OCI-LY3 (cell line): Measurements from ENCODE around the gene GFOD1.
"Not testable (repeated sequence)": the region's sequence is repeated elsewhere in the genome, so short reads cannot be mapped to it uniquely, and the experiment has no call there.

ENCODE experiments used
- H2AFZ ChIP-seq: fragments of 200-600, 300-600 bp; shearing (Covaris generic); 2 replicates; pipeline ENCODE4 v1.6.0; 2014; ENCODE audit warnings: antibody characterized with exemption, low read depth, low read length
- H3K27ac ChIP-seq: fragments of 200-600, 300-600 bp; sonication (generic); 2 replicates; pipeline ENCODE4 v1.5.1; 2014; ENCODE audit warnings: mild to moderate bottlenecking, low read length, moderate library complexity, mixed read lengths
- H3K27me3 ChIP-seq: fragments of 200-600, 300-600 bp; sonication (generic); 2 replicates; pipeline ENCODE4 v1.6.1; 2014; ENCODE audit warnings: low read depth, low read length, mixed read lengths
- H3K36me3 ChIP-seq: fragments of 200-600, 300-600 bp; sonication (generic); replicated peaks from 2 replicates; pipeline ENCODE3; 2014; ENCODE audit warnings: low read depth, low read length, mixed read lengths
- H3K4me1 ChIP-seq: fragments of 300-600, 200-600 bp; sonication (generic); 2 replicates; pipeline ENCODE4 v1.6.1; 2014; ENCODE audit warnings: low read length, mixed read lengths
- H3K4me2 ChIP-seq: fragments of 200-600, 300-600 bp; sonication (generic); 2 replicates; pipeline ENCODE4 v1.6.1; 2014; ENCODE audit warnings: low read length, mixed read lengths
- H3K4me3 ChIP-seq: fragments of 300-600, 200-600 bp; sonication (generic); 2 replicates; pipeline ENCODE4 v1.5.1; 2014; ENCODE audit warnings: antibody characterized with exemption, mild to moderate bottlenecking, low read length, moderate library complexity
- H3K79me2 ChIP-seq: fragments of 300-600, 200-600 bp; shearing (Covaris generic); 2 replicates; pipeline ENCODE4 v1.6.1; 2014; ENCODE audit warnings: mild to moderate bottlenecking, low read length, mixed read lengths
- H3K9ac ChIP-seq: fragments of 300-600, 200-600 bp; shearing (Covaris generic); 2 replicates; pipeline ENCODE4 v1.6.0; 2014; ENCODE audit warnings: mild to moderate bottlenecking, low read length, moderate library complexity
- H3K9me3 ChIP-seq: fragments of 200-600, 300-600 bp; shearing (Covaris generic); 2 replicates; pipeline ENCODE4 v1.6.1; 2014; ENCODE audit warnings: low read length, mixed read lengths; ENCODE audit not compliant: insufficient read depth
- H4K20me1 ChIP-seq: fragments of 200-600, 300-600 bp; sonication (generic); 2 replicates; pipeline ENCODE4 v1.6.1; 2016; ENCODE audit warnings: low read length, mixed read lengths; ENCODE audit not compliant: insufficient read depth
- CTCF ChIP-seq: fragments of 200-600, 300-600 bp; sonication (generic); IDR thresholded peaks from 2 replicates; pipeline ENCODE4 v1.5.1; 2014; ENCODE audit warnings: antibody characterized with exemption, low read length, low read depth
- EZH2phosphoT487 ChIP-seq: fragments of 200-600 bp; shearing (Covaris generic); IDR thresholded peaks from 2 replicates; pipeline ENCODE4 v1.6.1; 2018; ENCODE audit warnings: antibody characterized with exemption, mixed run types, low read depth

GFOD1 gene

GRCh38 chr6:13435477-13436246 is 51.7 kb downstream of the GFOD1 start:
- Histone ChIP-seq H3K27ac (no peak overlapping the region), H2AFZ (no peak overlapping the region), H3K9ac (no peak overlapping the region), H3K4me1 (no peaks in the 10 kb centered on the region), H3K27me3 (no peaks in the 10 kb centered on the region), H3K79me2 (no peaks in the 10 kb centered on the region), H3K4me2 (no peak overlapping the region), H3K4me3 (no peak overlapping the region), H4K20me1 (no peaks in the 10 kb centered on the region), H3K9me3 (no peaks in the 10 kb centered on the region), H3K36me3 (no peaks in the 10 kb centered on the region)
- TF ChIP-seq EZH2phosphoT487 (no peak), CTCF (no peak)

- Histone ChIP-seq H2AFZ (no peak overlapping the region), H3K9ac (no peak overlapping the region), H3K27ac (no peak overlapping the region), H3K9me3 (no peaks in the 10 kb centered on the region), H3K36me3 (no peaks in the 10 kb centered on the region), H3K4me2 (no peak overlapping the region), H3K4me1 (no peaks in the 10 kb centered on the region), H3K79me2 (no peaks in the 10 kb centered on the region), H3K27me3 (no peaks in the 10 kb centered on the region), H3K4me3 (no peak overlapping the region), H4K20me1 (no peaks in the 10 kb centered on the region)
- TF ChIP-seq EZH2phosphoT487 (no peak), CTCF (no peak)
Observed at GRCh38 chr6:13434777-13435176, 52.6 kb downstream of the GFOD1 start.

GRCh38 chr6:13434135-13434775 is 53.1 kb downstream of the GFOD1 start:
- not testable (repeated sequence) for H3K36me3 ChIP-seq, H4K20me1 ChIP-seq, H3K79me2 ChIP-seq, H3K4me2 ChIP-seq, H3K9me3 ChIP-seq, H3K4me3 ChIP-seq, H2AFZ ChIP-seq, H3K4me1 ChIP-seq, H3K27ac ChIP-seq, H3K27me3 ChIP-seq, H3K9ac ChIP-seq

GRCh38 chr6:13433709-13434121 is 53.7 kb downstream of the GFOD1 start:
- Histone ChIP-seq H3K27ac (no peak overlapping the region), H3K27me3 (0 out of 2 replicates have a peak, but pooled peaks cover 2% of the 10 kb centered on the region), H3K79me2 (no peaks in the 10 kb centered on the region), H4K20me1 (no peaks in the 10 kb centered on the region), H2AFZ (no peak overlapping the region), H3K4me3 (no peak overlapping the region), H3K4me1 (peaks cover under 1% of the 10 kb centered on the region; the same call in 1 of the 2 replicates), H3K9ac (no peak overlapping the region), H3K9me3 (no peaks in the 10 kb centered on the region), H3K4me2 (no peak overlapping the region), H3K36me3 (no peaks in the 10 kb centered on the region)
- TF ChIP-seq EZH2phosphoT487, result no peak
- no peak for TF ChIP-seq CTCF
